Nephron progenitor cell (in vitro differentiated cells): ENCODE data around the gene CYP4V2.

Experiments
- DNase-seq: peaks from one replicate; pipeline ENCODE4 v3.0.0; 2021
- H3K27ac Mint-ChIP-seq: 2 replicates; pipeline ENCODE4 v1.8.0; 2021; ENCODE audit warnings: mild to moderate bottlenecking, moderate library complexity, mixed read lengths
- H3K27me3 Mint-ChIP-seq: 2 replicates; pipeline ENCODE4 v1.8.0; 2021; ENCODE audit warnings: mild to moderate bottlenecking, low read depth, mixed read lengths; ENCODE audit not compliant: poor library complexity
- H3K36me3 Mint-ChIP-seq: 2 replicates; pipeline ENCODE4 v1.8.0; 2021; ENCODE audit warnings: low read depth, mixed read lengths
- H3K4me1 Mint-ChIP-seq: 2 replicates; pipeline ENCODE4 v1.8.0; 2021; ENCODE audit warnings: mixed read lengths
- H3K4me3 Mint-ChIP-seq: 2 replicates; pipeline ENCODE4 v1.8.0; 2021; ENCODE audit warnings: mild to moderate bottlenecking, moderate library complexity, mixed read lengths
- H3K9me3 Mint-ChIP-seq: 2 replicates; pipeline ENCODE4 v1.8.0; 2021; ENCODE audit warnings: mild to moderate bottlenecking, moderate library complexity, mixed read lengths
- TF ChIP-seq, protein P1 (sequence below): fragments of 200-600 bp; sonication (generic); IDR thresholded peaks from 2 replicates; pipeline ENCODE4 v1.5.0; 2021; ENCODE audit warnings: antibody characterized with exemption

The CYP4V2 gene

DNA sequence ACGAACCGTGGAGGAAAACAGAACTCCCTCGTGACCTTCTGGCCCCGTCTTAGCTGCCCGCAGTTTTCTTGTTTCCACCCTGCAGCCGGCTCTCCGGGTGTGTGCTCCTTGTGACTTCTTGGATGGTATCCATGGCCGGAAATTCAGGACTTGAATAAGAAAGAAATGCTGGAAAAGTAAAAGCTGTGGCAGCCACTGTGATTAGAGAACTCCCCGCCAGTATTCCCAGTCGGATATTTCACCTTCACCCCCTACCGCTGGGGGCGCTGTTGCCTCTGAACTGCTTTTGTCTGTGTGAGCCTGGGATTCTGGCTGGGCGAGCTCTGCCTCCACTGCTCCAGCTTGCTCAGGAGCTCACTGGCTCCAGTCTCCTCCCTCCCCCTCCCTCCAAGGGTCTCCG, 41.5 kb upstream of the CYP4V2 start:
- H3K27ac Mint-ChIP-seq = no peak overlapping the region
- TF ChIP-seq, protein P1, sequence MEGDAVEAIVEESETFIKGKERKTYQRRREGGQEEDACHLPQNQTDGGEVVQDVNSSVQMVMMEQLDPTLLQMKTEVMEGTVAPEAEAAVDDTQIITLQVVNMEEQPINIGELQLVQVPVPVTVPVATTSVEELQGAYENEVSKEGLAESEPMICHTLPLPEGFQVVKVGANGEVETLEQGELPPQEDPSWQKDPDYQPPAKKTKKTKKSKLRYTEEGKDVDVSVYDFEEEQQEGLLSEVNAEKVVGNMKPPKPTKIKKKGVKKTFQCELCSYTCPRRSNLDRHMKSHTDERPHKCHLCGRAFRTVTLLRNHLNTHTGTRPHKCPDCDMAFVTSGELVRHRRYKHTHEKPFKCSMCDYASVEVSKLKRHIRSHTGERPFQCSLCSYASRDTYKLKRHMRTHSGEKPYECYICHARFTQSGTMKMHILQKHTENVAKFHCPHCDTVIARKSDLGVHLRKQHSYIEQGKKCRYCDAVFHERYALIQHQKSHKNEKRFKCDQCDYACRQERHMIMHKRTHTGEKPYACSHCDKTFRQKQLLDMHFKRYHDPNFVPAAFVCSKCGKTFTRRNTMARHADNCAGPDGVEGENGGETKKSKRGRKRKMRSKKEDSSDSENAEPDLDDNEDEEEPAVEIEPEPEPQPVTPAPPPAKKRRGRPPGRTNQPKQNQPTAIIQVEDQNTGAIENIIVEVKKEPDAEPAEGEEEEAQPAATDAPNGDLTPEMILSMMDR = peak; percentile 57
- no peak overlapping the region for H3K4me3 Mint-ChIP-seq
- H3K27me3 Mint-ChIP-seq = peaks cover 28% of the 10 kb centered on the region
- DNase-seq = peak; percentile 53
- H3K36me3 Mint-ChIP-seq = peaks cover 4% of the 10 kb centered on the region
- peaks cover 11% of the 10 kb centered on the region for H3K4me1 Mint-ChIP-seq
- H3K9me3 Mint-ChIP-seq = no peaks in the 10 kb centered on the region

DNA sequence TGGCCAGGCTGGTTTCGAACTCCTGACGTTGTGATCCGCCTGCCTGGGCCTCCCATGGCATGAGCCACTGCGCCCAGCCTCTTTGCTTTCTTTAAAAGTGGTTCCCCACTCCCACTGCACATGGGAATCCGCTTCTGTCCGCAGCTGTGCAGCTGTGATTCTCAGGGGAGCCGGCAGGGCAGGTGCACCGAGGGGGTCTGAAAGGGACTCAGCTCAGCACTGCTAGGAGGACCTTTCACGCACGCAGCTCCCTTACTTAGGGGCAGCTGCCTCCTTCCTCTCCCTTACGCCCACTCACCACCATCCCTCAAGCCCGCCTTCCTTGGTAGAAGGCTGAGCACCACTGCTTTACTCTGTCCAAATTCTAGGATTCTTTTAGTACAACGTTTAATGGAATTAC, 40.4 kb upstream of the CYP4V2 start:
- H3K9me3 Mint-ChIP-seq = no peaks in the 10 kb centered on the region
- H3K4me1 Mint-ChIP-seq = peaks cover 3% of the 10 kb centered on the region
- H3K27ac Mint-ChIP-seq = no peak overlapping the region
- H3K4me3 Mint-ChIP-seq = no peak overlapping the region
- H3K27me3 Mint-ChIP-seq = peaks cover 24% of the 10 kb centered on the region
- H3K36me3 Mint-ChIP-seq = peaks cover 11% of the 10 kb centered on the region
- DNase-seq = no peak
- TF ChIP-seq, protein P1 = no peak

DNA sequence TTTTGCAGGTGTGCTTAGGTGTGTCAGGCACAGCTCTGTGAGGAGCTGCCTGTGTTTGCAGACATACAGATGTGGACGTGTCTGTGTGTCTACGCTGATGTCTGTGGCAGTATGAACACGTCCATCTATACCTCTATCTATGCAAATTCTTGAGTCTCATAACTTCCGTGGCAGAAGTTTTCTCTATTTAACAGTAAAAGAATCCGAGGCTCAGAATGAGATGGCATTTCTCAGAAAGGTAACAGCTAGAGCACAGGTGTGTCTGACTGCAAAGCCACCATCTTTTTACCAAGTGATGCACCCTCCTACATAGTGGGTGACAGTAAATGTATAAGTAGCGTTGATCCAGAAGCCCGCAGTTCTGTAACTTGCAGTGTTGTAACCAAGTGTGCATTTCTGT, 39.9 kb upstream of the CYP4V2 start:
- H3K27me3 Mint-ChIP-seq = peaks cover 18% of the 10 kb centered on the region
- H3K4me3 Mint-ChIP-seq = no peak overlapping the region
- TF ChIP-seq, protein P1 = no peak
- no peaks in the 10 kb centered on the region for H3K9me3 Mint-ChIP-seq
- H3K36me3 Mint-ChIP-seq = peaks cover 11% of the 10 kb centered on the region
- no peak overlapping the region for H3K27ac Mint-ChIP-seq
- no peak for DNase-seq
- no peaks in the 10 kb centered on the region for H3K4me1 Mint-ChIP-seq

DNA sequence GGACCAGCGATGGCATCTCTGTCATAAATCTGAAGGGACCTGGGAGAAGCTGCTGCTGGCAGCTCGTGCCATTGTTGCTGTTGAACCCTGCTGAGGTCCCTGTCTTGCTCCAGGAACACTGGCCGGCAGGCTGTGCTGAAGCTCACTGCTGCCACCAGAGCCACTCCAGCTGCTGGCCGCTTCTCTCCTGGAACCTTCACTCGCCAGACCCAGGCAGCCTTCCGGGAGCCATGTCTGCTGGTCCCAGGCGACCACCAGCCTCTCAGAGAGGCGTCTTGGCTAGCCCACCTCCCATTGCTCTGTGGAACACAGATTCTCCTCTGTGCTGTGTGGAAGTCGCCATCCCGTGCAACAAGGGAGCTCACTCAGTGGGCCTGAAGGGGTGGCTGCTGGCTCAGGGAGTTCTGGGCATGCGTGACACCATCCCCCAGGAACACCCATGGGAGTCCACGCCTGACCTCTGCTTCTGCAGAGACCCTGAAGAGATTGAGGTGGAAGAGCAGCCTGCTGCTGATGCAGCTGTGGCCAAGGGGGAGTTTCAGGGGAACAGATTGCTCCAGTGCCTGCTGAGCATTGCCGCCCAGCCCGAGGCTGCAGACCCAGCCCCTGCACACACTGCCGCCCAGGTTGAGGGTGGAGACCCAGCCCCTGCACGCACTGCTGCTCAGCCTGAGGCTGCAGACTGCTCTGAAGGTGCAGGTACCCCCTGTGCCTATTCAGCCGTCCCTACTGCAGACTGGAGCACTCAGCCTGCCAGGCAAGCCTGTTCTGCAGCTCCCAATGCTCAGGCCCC, 33.1 kb upstream of the CYP4V2 start:
- H3K36me3 Mint-ChIP-seq = peaks cover 11% of the 10 kb centered on the region
- H3K27me3 Mint-ChIP-seq = no peaks in the 10 kb centered on the region
- no peaks in the 10 kb centered on the region for H3K4me1 Mint-ChIP-seq
- TF ChIP-seq, protein P1 = no peak
- H3K4me3 Mint-ChIP-seq = no peak overlapping the region
- no peaks in the 10 kb centered on the region for H3K9me3 Mint-ChIP-seq
- DNase-seq = no peak
- H3K27ac Mint-ChIP-seq = no peak overlapping the region

DNA sequence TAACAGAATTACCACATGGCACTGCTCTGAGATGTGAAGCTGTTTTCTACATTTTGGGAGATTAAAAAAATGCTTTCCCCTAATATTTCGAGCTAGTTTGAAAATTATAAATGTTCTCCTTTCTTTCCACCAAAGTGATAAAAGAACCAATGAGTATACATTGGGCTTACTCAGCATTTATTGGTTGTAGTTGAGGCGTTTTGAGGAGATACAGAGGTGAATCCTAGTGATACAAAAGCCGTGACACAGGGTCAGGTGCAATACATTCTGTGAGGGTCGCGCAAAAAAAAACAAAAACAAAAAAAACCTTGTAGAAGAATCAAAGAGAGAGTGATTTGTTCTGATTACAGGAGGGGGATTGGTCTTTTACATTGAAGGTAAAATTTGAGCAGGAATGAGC, 32.4 kb upstream of the CYP4V2 start:
- TF ChIP-seq, protein P1 = no peak
- Mint-ChIP-seq H3K36me3 (peaks cover 11% of the 10 kb centered on the region), H3K9me3 (no peaks in the 10 kb centered on the region), H3K4me3 (no peak overlapping the region), H3K27me3 (no peaks in the 10 kb centered on the region), H3K4me1 (no peaks in the 10 kb centered on the region), H3K27ac (no peak overlapping the region)
- DNase-seq = no peak

DNA sequence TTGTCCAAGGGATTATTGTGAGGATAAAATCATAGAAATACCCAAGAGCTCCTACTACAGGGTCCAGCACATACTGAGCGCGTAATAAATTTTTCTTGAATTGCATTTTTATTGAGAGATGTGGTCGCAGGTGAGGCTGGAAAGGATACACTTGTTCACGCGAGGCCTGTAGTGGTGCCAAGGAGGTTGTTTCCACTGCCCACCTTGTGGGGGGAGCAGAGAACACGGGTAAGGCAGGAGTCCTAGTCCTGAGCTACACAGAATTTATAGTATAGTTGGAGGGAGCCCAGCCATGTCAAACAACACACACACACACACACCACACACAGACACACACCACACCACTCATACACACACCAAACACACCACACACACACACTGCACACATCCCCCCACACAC, 31.8 kb upstream of the CYP4V2 start:
- no peaks in the 10 kb centered on the region for H3K4me1 Mint-ChIP-seq
- no peaks in the 10 kb centered on the region for H3K9me3 Mint-ChIP-seq
- no peak for DNase-seq
- no peaks in the 10 kb centered on the region for H3K27me3 Mint-ChIP-seq
- H3K4me3 Mint-ChIP-seq = no peak overlapping the region
- no peak overlapping the region for H3K27ac Mint-ChIP-seq
- TF ChIP-seq, protein P1 = no peak
- peaks cover 7% of the 10 kb centered on the region for H3K36me3 Mint-ChIP-seq
